Loucy (cell line): ENCODE measurements around the gene USO1.

ENCODE experiments used
- H2AFZ ChIP-seq: fragments of 200-600 bp; sonication (generic); 2 replicates; pipeline ENCODE4 v1.6.0; 2016; ENCODE audit warnings: antibody characterized with exemption, mild to moderate bottlenecking, low read length, moderate library complexity
- H3F3A ChIP-seq: fragments of 200-600 bp; 2 replicates; pipeline ENCODE4 v1.6.0; 2016; ENCODE audit warnings: antibody characterized with exemption, low read depth, mild to moderate bottlenecking
- H3K27me3 ChIP-seq: fragments of 200-600 bp; sonication (generic); 2 replicates; pipeline ENCODE4 v1.6.1; 2014; ENCODE audit warnings: low read length, mild to moderate bottlenecking; ENCODE audit not compliant: insufficient read depth, poor library complexity, severe bottlenecking
- H3K36me3 ChIP-seq: fragments of 200-600 bp; sonication (generic); 2 replicates; pipeline ENCODE4 v1.6.1; 2016; ENCODE audit warnings: low read length; ENCODE audit not compliant: insufficient read depth
- H3K4me1 ChIP-seq: fragments of 200-600 bp; sonication (generic); 2 replicates; pipeline ENCODE4 v1.5.1; 2014; ENCODE audit warnings: low read length, mild to moderate bottlenecking; ENCODE audit not compliant: insufficient read depth, poor library complexity, severe bottlenecking
- H3K4me2 ChIP-seq: fragments of 200-600 bp; sonication (generic); 2 replicates; pipeline ENCODE4 v1.6.0; 2014; ENCODE audit warnings: antibody characterized with exemption, low read length, low read depth, mild to moderate bottlenecking; ENCODE audit not compliant: poor library complexity, severe bottlenecking
- H3K4me3 ChIP-seq: fragments of 200-600 bp; sonication (generic); 2 replicates; pipeline ENCODE4 v1.5.1; 2014; ENCODE audit warnings: low read length, mild to moderate bottlenecking, mixed read lengths; ENCODE audit not compliant: poor library complexity, severe bottlenecking
- H3K79me2 ChIP-seq: fragments of 200-600 bp; sonication (generic); 2 replicates; pipeline ENCODE4 v1.6.1; 2014; ENCODE audit warnings: low read length; ENCODE audit not compliant: insufficient read depth
- H3K9ac ChIP-seq: fragments of 200-600 bp; sonication (generic); 2 replicates; pipeline ENCODE4 v1.6.0; 2014; ENCODE audit warnings: mild to moderate bottlenecking, low read depth, low read length, moderate library complexity; ENCODE audit not compliant: poor library complexity, severe bottlenecking
- H3K9me2 ChIP-seq: fragments of 200-600 bp; sonication (generic); replicated peaks from 2 replicates; pipeline ENCODE4 v1.6.1; 2016; ENCODE audit warnings: low read depth, low read length, mixed read lengths
- H3K9me3 ChIP-seq: fragments of 200-600 bp; sonication (generic); 2 replicates; pipeline ENCODE4 v1.6.1; 2014; ENCODE audit warnings: mild to moderate bottlenecking, antibody characterized with exemption, low read length, low read depth; ENCODE audit not compliant: insufficient read depth
- H4K20me1 ChIP-seq: fragments of 200-600 bp; sonication (generic); 2 replicates; pipeline ENCODE4 v1.6.0; 2014; ENCODE audit warnings: antibody characterized with exemption, low read length, mild to moderate bottlenecking; ENCODE audit not compliant: insufficient read depth, poor library complexity, severe bottlenecking
- EZH2phosphoT487 ChIP-seq: fragments of 200-600 bp; IDR thresholded peaks from 2 replicates; pipeline ENCODE4 v1.6.1; 2018; ENCODE audit warnings: antibody characterized with exemption, mild to moderate bottlenecking, moderate library complexity, borderline replicate concordance
- TF ChIP-seq, protein P1 (sequence below): fragments of 200-600 bp; sonication (generic); conservative IDR thresholded peaks from 2 replicates; pipeline ENCODE4 v1.5.1; 2014; ENCODE audit warnings: mild to moderate bottlenecking, antibody characterized with exemption, low read length

USO1 gene

DNA sequence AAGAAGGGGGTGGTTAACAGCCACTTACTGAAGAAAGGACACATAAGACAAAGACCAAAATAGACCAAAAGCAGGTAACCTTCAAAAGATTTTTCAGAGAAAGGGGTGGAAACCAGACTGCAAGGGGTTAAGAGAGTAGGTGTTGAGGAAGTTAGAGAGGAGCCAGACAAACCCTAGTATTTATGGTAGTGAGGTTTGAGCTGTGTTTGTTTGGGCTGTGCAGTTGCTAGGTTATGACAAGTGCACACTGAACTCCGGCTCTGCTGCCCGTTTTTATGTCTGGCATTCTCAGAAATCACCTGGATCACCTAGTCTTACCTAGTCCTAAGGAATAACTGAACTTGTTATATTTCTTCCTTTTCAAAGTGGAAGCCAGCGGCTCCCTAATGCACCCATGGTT is 28.3 kb upstream of the USO1 start:
- H3K4me3 ChIP-seq = no peak overlapping the region
- no peaks in the 10 kb centered on the region for H4K20me1 ChIP-seq
- TF ChIP-seq, protein P1, sequence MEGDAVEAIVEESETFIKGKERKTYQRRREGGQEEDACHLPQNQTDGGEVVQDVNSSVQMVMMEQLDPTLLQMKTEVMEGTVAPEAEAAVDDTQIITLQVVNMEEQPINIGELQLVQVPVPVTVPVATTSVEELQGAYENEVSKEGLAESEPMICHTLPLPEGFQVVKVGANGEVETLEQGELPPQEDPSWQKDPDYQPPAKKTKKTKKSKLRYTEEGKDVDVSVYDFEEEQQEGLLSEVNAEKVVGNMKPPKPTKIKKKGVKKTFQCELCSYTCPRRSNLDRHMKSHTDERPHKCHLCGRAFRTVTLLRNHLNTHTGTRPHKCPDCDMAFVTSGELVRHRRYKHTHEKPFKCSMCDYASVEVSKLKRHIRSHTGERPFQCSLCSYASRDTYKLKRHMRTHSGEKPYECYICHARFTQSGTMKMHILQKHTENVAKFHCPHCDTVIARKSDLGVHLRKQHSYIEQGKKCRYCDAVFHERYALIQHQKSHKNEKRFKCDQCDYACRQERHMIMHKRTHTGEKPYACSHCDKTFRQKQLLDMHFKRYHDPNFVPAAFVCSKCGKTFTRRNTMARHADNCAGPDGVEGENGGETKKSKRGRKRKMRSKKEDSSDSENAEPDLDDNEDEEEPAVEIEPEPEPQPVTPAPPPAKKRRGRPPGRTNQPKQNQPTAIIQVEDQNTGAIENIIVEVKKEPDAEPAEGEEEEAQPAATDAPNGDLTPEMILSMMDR = no peak
- TF ChIP-seq EZH2phosphoT487 = no peak
- no peaks in the 10 kb centered on the region for H3F3A ChIP-seq
- no peaks in the 10 kb centered on the region for H3K79me2 ChIP-seq
- H3K9ac ChIP-seq = no peak overlapping the region
- no peaks in the 10 kb centered on the region for H3K9me2 ChIP-seq
- no peaks in the 10 kb centered on the region for H3K9me3 ChIP-seq
- no peak overlapping the region for H2AFZ ChIP-seq
- H3K4me1 ChIP-seq = no peaks in the 10 kb centered on the region
- no peaks in the 10 kb centered on the region for H3K36me3 ChIP-seq
- no peaks in the 10 kb centered on the region for H3K27me3 ChIP-seq
- no peak overlapping the region for H3K4me2 ChIP-seq

DNA sequence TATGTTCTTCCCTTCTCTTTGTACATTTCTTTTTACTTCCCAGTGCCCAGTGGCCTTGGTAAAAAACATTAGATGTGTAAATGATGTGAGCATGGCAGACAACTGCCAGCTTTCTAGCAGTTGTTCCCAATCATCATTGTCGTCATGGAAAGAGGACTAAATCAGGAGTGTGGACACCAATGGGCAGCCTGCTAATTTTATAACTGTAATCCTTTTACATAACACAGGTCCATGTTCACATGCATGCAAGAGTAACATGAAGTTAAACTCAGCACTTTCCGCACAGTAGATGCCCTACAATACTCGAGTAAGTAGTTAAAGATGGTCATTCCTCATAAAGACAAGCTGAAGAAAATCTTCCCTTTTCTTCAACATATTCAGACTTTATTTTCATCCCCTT is 27.8 kb upstream of the USO1 start:
- H3K27me3 ChIP-seq = no peaks in the 10 kb centered on the region
- no peaks in the 10 kb centered on the region for H4K20me1 ChIP-seq
- no peaks in the 10 kb centered on the region for H3K36me3 ChIP-seq
- no peak overlapping the region for H3K4me3 ChIP-seq
- no peaks in the 10 kb centered on the region for H3K79me2 ChIP-seq
- no peaks in the 10 kb centered on the region for H3K9me3 ChIP-seq
- H3K9ac ChIP-seq = no peak overlapping the region
- H3F3A ChIP-seq = no peaks in the 10 kb centered on the region
- H3K9me2 ChIP-seq = no peaks in the 10 kb centered on the region
- no peak overlapping the region for H2AFZ ChIP-seq
- TF ChIP-seq EZH2phosphoT487 = no peak
- TF ChIP-seq, protein P1 = no peak
- H3K4me1 ChIP-seq = no peaks in the 10 kb centered on the region
- no peak overlapping the region for H3K4me2 ChIP-seq

DNA sequence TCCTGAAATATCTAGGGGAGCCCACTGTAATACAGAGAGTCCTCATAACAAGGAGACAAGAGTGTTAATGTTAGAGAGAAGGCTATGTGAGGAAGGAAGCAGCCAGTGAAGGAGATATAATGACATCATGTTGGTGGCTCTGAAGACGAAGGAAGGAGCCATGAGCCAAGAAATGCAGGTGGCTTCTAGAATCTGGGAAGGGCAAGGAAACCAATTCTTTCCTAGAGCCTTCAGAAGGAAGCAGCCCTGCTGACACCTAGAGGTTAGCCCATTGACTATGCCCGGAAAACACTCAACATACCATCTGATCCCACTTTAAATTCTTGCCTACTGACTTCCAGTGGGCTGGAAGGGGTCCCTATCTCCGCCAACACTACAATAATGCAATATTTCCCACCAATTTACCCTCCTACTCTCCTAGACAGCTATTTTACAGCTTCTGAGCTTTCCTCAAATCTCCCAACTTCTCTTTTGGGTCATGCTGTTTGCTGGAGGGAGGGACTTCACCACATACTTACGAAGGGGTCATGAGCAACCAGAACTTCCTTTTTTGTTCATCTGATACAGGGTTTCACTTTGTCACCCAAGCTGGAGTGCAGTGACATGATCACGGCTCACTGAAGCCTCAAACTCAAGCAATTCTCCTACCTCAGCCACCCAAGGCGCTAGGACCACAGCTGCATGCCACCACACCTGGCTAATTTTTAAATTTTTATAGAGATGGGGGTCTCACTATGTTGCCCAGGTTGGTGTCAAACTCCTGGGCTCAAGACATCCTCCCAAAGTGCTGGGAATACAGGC is 26.0 kb upstream of the USO1 start:
- no peaks in the 10 kb centered on the region for H3F3A ChIP-seq

More for the DNA sequence above, 26.0 kb upstream of the USO1 start:
- Histone ChIP-seq H3K9ac (no peak overlapping the region), H4K20me1 (no peaks in the 10 kb centered on the region), H3K4me2 (no peak overlapping the region), H2AFZ (no peak overlapping the region), H3K27me3 (no peaks in the 10 kb centered on the region), H3K36me3 (no peaks in the 10 kb centered on the region), H3K9me2 (no peaks in the 10 kb centered on the region), H3K9me3 (no peaks in the 10 kb centered on the region), H3K79me2 (no peaks in the 10 kb centered on the region), H3K4me1 (no peaks in the 10 kb centered on the region), H3K4me3 (no peak overlapping the region)
- TF ChIP-seq, protein P1 = no peak
- TF ChIP-seq EZH2phosphoT487 = no peak
